ENCODE measurements around the gene PI4KA. TPM values are rescaled to one million over a fixed set of nuclear protein-coding genes. Genes with fewer than 3 reads are reported as not detected.

The PI4KA gene
- polyA plus RNA-seq, 1 donor from 2014 or later: 42.2 TPM

DNA sequence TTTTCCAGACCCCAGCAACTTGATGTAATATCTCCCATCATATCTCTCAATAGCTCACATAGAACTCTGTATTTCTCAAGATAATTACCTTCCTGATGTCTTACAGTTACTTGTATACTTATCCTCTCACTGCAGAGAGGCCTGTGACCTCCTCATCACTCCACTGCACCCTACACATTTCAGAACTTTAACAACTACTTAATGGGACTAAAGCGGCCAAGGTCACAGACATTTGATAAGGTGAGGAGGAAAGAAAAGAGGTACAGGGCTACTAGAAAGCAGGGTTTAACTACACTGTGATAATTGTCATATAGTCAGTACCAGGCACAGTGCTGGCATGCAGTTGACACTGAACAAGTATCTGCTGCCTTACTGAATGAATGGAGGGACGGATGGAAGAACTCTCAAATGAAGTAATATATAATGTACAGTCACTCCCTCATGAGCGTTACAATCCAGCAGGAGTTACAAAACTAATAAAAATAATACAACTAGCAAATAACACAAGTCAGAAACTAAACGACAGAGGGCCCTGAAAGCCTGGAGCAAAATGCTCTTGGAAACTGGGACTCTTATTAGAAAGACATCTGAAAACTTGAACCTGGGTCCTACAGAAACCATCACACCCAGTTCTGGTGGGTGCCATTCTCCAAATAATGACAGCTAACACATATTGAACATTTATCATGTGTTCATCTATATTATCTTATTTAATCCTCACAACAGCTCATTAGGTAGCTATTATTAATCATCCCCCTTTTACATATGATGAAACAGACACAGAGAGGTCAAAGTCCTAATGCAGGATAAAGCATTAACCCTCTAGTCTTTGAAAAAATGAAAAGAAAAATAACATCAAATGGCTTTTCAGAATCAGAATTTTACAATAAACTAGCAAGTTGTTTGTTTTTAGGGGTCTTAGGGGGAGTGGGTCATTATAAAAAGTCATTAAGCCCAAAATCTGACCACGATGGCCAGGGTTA is 14.3 kb downstream of the PI4KA start:
- H3K79me2 ChIP-seq (replicated peaks; ENCODE audit: insufficient read depth, low read length): peaks cover 50% of the 10 kb centered on the region
- no peaks in the 10 kb centered on the region for H4K20me1 ChIP-seq (ENCODE audit: insufficient read depth)
- no peak overlapping the region for H2AFZ ChIP-seq (ENCODE audit: low read depth, low read length)

DNA sequence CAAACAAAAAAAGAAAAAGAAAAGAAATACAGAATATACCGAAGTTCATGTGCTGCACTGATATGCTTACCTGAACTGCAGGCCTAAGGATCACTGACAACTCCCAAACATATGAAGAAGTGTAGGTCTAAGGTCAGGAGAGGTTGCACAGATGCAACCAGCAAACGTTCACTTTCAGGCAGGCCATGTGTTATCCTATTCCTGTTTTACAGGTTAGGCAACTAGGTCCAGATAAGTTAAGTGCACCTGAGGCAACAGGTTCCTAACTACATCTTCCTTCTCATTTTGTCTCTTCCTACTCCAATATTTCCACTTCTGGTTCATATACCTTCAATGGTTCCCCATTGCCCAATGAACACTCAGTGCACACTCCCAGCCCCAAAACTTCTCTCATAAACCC is 15.1 kb downstream of the PI4KA start:
- H3K36me3 ChIP-seq (ENCODE audit: insufficient read depth, low read length): no peaks in the 10 kb centered on the region
- H3F3A ChIP-seq (ENCODE audit: insufficient read depth, low read length, poor library complexity, severe bottlenecking): no peaks in the 10 kb centered on the region
- H3K9me2 ChIP-seq (ENCODE audit: insufficient read depth, low read length): no peaks in the 10 kb centered on the region
- H4K20me1 ChIP-seq (ENCODE audit: insufficient read depth): no peaks in the 10 kb centered on the region
- no peak overlapping the region for H2AFZ ChIP-seq (ENCODE audit: low read depth, low read length)
- H3K4me3 ChIP-seq (ENCODE audit: low read length): no peak overlapping the region
- no peak overlapping the region for H3K9ac ChIP-seq (ENCODE audit: low read length)
- no peaks in the 10 kb centered on the region for H3K27me3 ChIP-seq (ENCODE audit: insufficient read depth, low read depth, low read length)
- no peak overlapping the region for H3K4me2 ChIP-seq (ENCODE audit: low read length)
- no peak overlapping the region for H3K27ac ChIP-seq (ENCODE audit: low read length)
- H3K79me2 ChIP-seq (replicated peaks; ENCODE audit: insufficient read depth, low read length): peaks cover 45% of the 10 kb centered on the region
- TF ChIP-seq EZH2 (IDR thresholded peaks at IDR 0.05; ENCODE audit: borderline replicate concordance, insufficient read depth, low read length, poor library complexity, severe bottlenecking): no peak
- TF ChIP-seq EP300 (conservative IDR thresholded peaks at IDR 0.05; ENCODE audit: poor library complexity, severe bottlenecking): no peak
- TF ChIP-seq SMC3 (conservative IDR thresholded peaks at IDR 0.05; ENCODE audit: poor library complexity): no peak
- TF ChIP-seq, protein P1, sequence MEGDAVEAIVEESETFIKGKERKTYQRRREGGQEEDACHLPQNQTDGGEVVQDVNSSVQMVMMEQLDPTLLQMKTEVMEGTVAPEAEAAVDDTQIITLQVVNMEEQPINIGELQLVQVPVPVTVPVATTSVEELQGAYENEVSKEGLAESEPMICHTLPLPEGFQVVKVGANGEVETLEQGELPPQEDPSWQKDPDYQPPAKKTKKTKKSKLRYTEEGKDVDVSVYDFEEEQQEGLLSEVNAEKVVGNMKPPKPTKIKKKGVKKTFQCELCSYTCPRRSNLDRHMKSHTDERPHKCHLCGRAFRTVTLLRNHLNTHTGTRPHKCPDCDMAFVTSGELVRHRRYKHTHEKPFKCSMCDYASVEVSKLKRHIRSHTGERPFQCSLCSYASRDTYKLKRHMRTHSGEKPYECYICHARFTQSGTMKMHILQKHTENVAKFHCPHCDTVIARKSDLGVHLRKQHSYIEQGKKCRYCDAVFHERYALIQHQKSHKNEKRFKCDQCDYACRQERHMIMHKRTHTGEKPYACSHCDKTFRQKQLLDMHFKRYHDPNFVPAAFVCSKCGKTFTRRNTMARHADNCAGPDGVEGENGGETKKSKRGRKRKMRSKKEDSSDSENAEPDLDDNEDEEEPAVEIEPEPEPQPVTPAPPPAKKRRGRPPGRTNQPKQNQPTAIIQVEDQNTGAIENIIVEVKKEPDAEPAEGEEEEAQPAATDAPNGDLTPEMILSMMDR (IDR thresholded peaks at IDR 0.05; ENCODE audit: poor library complexity, severe bottlenecking): no peak
- no peak for TF ChIP-seq MXI1 (conservative IDR thresholded peaks at IDR 0.05; ENCODE audit: poor library complexity, severe bottlenecking)
- TF ChIP-seq, protein P2, sequence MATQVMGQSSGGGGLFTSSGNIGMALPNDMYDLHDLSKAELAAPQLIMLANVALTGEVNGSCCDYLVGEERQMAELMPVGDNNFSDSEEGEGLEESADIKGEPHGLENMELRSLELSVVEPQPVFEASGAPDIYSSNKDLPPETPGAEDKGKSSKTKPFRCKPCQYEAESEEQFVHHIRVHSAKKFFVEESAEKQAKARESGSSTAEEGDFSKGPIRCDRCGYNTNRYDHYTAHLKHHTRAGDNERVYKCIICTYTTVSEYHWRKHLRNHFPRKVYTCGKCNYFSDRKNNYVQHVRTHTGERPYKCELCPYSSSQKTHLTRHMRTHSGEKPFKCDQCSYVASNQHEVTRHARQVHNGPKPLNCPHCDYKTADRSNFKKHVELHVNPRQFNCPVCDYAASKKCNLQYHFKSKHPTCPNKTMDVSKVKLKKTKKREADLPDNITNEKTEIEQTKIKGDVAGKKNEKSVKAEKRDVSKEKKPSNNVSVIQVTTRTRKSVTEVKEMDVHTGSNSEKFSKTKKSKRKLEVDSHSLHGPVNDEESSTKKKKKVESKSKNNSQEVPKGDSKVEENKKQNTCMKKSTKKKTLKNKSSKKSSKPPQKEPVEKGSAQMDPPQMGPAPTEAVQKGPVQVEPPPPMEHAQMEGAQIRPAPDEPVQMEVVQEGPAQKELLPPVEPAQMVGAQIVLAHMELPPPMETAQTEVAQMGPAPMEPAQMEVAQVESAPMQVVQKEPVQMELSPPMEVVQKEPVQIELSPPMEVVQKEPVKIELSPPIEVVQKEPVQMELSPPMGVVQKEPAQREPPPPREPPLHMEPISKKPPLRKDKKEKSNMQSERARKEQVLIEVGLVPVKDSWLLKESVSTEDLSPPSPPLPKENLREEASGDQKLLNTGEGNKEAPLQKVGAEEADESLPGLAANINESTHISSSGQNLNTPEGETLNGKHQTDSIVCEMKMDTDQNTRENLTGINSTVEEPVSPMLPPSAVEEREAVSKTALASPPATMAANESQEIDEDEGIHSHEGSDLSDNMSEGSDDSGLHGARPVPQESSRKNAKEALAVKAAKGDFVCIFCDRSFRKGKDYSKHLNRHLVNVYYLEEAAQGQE (IDR thresholded peaks at IDR 0.05; ENCODE audit: borderline replicate concordance): no peak
- TF ChIP-seq TAF1 (IDR thresholded peaks at IDR 0.05; ENCODE audit: low read depth): no peak
- no peak for TF ChIP-seq POLR2AphosphoS5 (IDR thresholded peaks at IDR 0.05)
- no peak for TF ChIP-seq RAD21 (conservative IDR thresholded peaks at IDR 0.05)
- no peaks in the 10 kb centered on the region for H3K9me3 ChIP-seq (ENCODE audit: low read length)

More for the DNA sequence above, 14.3 kb downstream of the PI4KA start:
- Histone ChIP-seq H3K9me2 (ENCODE audit: insufficient read depth, low read length) (no peaks in the 10 kb centered on the region), H3K27me3 (ENCODE audit: insufficient read depth, low read depth, low read length) (no peaks in the 10 kb centered on the region), H3K9me3 (ENCODE audit: low read length) (no peaks in the 10 kb centered on the region), H3K27ac (ENCODE audit: low read length) (no peak overlapping the region), H3K36me3 (ENCODE audit: insufficient read depth, low read length) (no peaks in the 10 kb centered on the region), H3F3A (ENCODE audit: insufficient read depth, low read length, poor library complexity, severe bottlenecking) (no peaks in the 10 kb centered on the region), H3K9ac (ENCODE audit: low read length) (no peak overlapping the region), H3K4me3 (ENCODE audit: low read length) (no peak overlapping the region), H3K4me2 (ENCODE audit: low read length) (no peak overlapping the region)
- TF ChIP-seq, protein P2 (IDR thresholded peaks at IDR 0.05; ENCODE audit: borderline replicate concordance): no peak
- TF ChIP-seq SMC3 (conservative IDR thresholded peaks at IDR 0.05; ENCODE audit: poor library complexity) (no peak), TAF1 (IDR thresholded peaks at IDR 0.05; ENCODE audit: low read depth) (no peak), EZH2 (IDR thresholded peaks at IDR 0.05; ENCODE audit: borderline replicate concordance, insufficient read depth, low read length, poor library complexity, severe bottlenecking) (no peak), RAD21 (conservative IDR thresholded peaks at IDR 0.05) (no peak), EP300 (conservative IDR thresholded peaks at IDR 0.05; ENCODE audit: poor library complexity, severe bottlenecking) (no peak), POLR2AphosphoS5 (IDR thresholded peaks at IDR 0.05) (no peak)
- TF ChIP-seq, protein P1 (IDR thresholded peaks at IDR 0.05; ENCODE audit: poor library complexity, severe bottlenecking): no peak
